22Rv1 (cell line): ENCODE data around the gene ASIC1.

Experiments used
- CTCF ChIP-seq: fragments of 450-650 bp; IDR thresholded peaks from 2 replicates; pipeline ENCODE4 v1.5.1; 2017; ENCODE audit warnings: mild to moderate bottlenecking
- ZFX ChIP-seq: fragments of 450-650 bp; IDR thresholded peaks from 2 replicates; pipeline ENCODE4 v1.6.1; 2017; ENCODE audit warnings: antibody characterized with exemption, borderline replicate concordance

GRCh38 chr12:50066402-50066801 is 9.0 kb downstream of the ASIC1 start:
- TF ChIP-seq CTCF: no peak
- TF ChIP-seq ZFX: no peak
